HG03342 (cell line): ENCODE results near the gene GAPDHS.

Experiments used
- ATAC-seq: cut with Tn5 transposase; IDR thresholded peaks from one replicate; pipeline ENCODE4 v1.9.1; 2021; ENCODE audit warnings: mild to moderate bottlenecking, moderate library complexity; ENCODE audit not compliant: unreplicated experiment

GAPDHS gene

DNA sequence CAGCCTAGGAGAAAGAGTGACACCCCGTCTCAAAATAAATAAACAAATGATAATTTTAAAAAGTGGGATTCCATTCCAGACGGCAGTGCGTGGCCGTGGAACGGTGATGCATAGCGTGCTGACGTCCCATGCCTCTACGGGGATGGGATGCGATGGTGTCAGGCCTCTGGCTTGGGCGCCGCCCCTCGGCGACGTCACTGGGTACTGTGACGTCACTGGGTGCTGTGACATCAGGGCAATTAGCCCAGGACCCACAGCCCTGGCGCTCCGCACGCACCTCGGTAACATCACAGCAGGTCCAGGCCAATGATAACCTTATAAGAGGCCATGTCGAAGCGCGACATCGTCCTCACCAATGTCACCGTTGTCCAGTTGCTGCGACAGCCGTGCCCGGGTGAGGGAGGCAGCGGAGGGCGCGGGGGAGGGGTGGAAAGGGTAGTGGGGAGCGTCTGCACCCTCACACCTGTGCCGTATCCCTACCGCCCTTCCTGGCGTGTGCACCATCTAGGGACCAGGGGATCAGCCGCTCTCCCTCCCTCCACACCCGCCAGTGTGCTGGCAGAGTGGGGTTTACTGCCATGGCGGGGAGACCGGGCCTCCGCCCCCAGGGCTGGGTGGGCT lies at the start of gene GAPDHS:
TSS of gene GAPDHS (plus strand) at position 256 of the 621 bp plus-strand sequence. CDS start at position 328, 72 bp downstream.
- no peak for ATAC-seq

DNA sequence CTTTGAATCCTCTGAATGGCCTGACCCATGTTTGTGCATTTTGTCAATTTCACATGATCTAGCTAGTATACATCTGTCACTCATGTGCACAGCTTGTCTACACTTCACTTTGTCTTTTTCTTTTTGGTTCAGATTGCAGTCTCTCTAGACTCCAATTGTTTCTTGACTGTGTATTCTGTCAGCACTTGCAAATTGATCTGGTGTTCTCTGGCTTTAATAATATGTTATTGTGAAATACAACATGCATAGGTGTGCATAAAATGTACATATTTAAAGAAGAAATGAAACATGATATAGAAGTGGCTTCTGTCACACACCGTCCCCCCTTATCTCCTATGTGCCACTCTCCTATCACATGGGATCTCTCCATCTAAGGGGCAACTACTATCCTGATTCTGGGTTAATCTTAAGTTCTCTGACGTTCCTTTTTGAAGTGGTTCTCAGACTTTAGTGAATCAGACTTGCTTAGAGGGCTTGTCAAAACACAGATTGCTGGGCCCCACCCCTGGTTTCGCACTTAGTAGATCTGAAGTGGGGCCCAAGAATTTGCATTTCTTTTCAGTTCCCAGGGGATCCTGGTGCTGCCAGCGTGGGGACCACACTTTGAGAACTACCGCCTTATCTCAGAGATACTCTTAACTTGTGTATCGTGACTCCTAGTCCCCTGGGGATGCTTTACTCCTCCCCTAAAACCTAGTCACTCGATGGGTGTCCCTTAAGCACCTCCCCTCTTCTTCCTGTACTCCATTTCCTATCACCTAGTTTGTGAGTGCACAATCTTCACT lies 48.8 kb upstream of the GAPDHS start:
- peak; percentile 82 for ATAC-seq

DNA sequence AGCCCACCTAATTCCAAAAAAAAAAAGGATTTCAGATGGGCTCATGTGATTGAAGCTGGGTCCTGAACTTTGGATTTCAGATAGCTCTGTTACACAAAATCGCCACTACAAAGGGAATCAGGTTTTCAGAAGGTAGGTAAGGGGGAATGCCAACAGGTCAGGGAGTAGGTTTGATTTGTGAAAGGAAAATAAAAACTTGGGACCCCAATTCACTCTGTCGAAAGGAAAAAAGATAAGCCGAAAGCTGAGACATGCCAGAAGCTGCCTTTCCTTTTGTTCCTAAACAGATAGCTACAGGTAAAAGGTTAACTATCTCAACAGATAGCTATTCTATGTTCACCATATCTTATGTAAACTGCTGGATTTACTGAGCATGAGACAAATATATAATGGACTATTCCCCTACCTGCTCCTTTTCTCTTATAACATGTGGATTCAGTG lies 47.0 kb upstream of the GAPDHS start:
- ATAC-seq: no peak

GRCh38 chr19:35487656-35488182 lies 45.5 kb upstream of the GAPDHS start:
- no peak for ATAC-seq

DNA sequence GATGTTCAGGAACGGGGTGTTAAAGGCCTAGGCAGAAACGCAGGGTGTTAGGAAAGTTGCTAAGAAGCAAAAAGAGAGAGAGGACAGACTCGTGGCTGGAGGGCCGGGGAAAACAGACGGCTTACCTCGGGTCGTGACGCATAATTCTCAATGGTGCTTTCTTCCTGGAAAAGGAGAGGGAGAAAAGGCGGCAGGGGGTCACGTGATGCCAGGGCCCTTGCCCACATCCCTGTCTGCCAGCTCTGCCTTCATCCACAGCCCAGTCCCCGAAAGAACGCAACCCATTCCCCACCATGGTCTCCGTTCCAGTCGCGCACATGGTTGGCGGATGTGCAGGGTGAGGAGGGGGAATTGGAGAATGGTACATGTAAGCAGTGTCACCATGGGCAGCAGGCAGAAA lies 44.6 kb upstream of the GAPDHS start:
- ATAC-seq: no peak

- ATAC-seq: no peak
Observed at GRCh38 chr19:35490364-35490763, 42.9 kb upstream of the GAPDHS start, which contains the start of gene KRTDAP. Gene KRTDAP, minus strand, starts transcription at chr19:35490464. Its CDS starts 22 bp downstream, at chr19:35490442.

GRCh38 chr19:35491836-35492360 lies 41.4 kb upstream of the GAPDHS start:
- ATAC-seq: no peak

GRCh38 chr19:35493971-35494370 lies 39.3 kb upstream of the GAPDHS start:
- ATAC-seq: no peak

DNA sequence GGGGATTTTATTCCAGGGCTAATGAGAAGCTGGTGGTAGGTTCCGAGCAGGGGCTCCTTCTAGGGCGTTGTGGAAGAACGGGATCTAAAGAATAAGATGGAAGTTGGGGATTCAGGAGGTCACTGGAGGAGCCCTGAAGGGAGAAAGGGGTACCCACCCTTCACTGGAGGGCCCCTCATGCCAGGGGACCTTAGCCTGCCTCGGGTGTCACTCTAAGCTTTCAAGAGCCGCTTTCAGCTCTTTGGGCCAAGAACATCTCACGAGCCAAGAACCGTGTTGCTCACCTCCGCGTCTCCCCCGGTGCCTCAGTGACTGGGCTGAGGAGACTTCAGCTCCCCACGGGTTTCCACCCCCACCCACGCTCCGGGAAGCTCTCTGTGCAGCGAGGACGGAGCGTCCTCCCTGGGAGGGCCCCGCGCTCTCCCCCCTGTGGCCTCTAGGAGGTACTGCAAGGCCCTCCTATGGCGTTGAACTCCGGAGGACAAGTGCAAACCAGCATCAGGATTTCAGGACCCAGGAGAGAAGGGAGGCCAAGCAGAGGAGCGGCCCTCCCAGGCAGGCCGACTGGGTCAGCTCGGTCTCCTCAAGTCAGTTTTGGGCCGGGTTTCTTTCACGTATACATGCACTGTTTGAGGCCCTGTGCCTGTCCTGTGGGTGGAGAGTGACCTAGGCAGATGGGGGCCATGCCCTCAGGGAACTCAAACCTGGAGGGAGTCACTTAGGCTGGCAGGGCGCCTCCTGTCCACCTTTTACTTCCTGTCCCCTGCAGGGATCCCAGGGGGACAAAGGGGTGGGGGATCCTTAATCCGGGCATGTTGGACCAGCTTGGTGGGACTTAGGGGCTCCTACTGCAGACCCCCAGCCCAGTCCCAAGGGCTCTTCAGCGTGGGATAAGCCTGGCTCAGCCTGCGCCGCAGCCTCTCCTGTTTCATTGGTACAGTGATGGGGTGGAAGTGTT lies 37.9 kb upstream of the GAPDHS start:
- no peak for ATAC-seq

DNA sequence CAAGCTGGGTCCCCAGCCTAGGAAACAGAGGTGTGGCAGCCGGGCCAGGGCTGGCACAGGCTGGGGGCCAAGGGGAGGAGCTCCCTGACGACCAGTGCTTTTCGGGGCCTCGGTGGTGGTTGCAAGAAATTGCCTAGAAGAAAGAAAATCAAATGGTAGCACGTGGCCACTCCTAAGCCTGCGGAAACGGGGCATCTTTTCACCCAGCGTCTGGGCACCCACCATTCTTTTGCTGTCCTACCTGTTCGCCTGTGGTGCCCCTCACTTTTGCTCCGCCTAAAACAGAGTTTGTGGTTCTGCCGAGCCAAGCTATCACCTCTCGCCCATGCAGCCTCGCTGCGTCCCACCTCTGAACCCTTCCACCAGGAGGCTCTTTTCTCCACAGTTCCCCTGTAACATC lies 35.9 kb upstream of the GAPDHS start:
- no peak for ATAC-seq

GRCh38 chr19:35498220-35498619 lies 35.0 kb upstream of the GAPDHS start:
- ATAC-seq: no peak

DNA sequence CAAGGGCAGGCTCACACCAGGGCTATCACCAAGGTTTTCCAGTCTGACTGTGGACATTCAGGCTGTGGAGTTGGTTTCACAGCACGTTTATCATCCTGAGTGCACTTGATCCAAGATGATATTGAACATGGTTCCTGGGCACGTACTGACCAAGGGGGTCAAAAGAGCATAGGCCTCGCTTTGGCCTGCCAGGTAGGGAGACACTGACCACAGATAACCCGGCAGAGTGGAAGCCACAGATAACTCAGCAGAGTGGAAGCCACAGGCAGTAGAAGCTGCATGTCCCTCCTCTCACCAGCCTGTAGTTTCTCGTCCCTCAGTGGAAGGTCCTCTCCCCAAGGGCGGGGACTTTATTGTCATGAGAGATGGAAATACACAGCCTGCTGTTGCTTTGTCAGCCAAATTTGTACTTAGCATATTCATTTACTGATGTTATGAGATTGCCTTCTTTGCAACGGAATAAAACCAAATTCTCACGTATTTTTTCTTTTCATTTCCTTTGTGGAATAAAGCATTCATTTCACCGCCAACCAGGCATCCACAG lies 34.2 kb upstream of the GAPDHS start:
- ATAC-seq: no peak

DNA sequence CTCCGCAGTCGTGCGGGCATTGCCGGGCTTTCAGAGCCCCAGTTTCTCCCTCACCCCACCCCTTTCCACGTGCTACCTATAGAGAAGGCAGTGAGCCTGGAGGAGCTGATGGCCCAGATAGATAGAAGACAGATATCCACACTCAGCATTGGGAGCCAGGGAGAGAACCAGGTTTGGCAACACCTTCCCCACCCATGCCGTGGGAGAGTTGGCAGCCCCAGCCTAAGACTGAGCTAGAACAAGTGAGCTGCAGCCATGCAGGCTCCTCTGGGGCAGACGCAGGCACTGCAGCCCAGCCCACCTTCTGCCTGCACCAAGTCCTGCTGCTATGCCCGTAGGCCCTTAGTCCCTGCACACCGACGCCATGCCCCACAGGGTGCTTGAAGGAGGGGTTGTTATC lies 32.6 kb upstream of the GAPDHS start:
- no peak for ATAC-seq

DNA sequence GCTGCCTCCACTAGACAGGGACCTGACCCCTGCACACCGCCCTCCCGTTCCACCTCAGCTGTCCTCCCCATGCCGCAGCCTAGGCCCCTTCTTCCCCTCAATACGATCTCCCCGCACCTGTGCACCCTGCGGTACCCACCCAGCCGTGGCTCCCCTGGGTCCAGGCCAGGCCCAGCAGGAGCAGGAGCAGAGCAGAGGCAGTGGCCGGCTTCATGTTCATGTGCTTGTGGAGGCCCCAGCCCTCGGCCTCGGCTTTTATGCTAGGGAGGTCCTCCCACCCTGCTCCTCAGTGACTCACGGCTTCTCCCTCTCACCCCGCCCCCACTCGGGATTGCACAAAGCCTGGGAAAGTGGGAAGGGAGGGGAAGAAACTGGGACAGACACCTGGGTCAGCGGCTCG lies 31.6 kb upstream of the GAPDHS start:
- ATAC-seq: no peak

- no peak for ATAC-seq
Observed at GRCh38 chr19:35502751-35503150, 30.5 kb upstream of the GAPDHS start.

GRCh38 chr19:35506011-35506410 lies 27.2 kb upstream of the GAPDHS start:
- no peak for ATAC-seq

DNA sequence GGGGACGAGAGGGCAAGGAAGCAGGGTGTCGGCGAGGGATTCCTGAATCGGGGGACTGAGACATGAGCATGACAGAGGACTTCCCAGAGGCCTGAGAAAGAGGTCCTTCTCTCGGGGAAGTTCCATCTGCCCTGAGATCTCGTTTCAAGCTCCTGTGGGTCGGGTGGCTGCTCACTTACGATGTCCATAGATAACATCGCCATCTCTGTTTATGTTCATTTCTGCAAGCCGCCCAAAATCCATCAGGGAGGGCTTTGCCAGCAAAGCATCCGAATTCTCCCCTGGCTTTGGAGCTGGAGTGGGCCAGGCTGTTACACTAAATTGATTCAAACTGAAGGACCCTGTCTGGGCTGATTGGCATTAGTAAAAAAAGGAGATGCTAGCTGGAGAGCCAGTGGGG lies 25.7 kb upstream of the GAPDHS start:
- ATAC-seq: no peak

DNA sequence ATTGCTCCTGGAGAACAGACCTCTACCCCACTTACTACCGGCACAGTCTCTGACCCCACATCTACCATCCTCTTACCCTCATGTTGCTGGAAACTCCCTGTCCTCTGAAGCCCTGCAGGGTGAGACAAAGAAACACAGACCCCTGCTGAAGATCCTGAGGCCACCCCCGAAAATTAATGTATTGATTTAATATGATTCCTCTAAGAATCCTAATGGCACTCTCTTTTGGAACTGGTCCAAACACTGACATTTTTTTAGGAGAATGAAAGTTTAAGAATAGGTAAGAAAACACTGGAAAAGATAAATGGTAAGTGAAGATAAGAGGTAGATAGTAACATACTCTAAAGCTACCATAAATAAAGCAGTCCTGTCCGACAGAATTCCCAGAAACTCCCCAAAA lies 25.1 kb upstream of the GAPDHS start:
- ATAC-seq: no peak

GRCh38 chr19:35509018-35509652 lies 24.1 kb upstream of the GAPDHS start:
- no peak for ATAC-seq
